Activated CD8-positive, alpha-beta memory T cell treated with anti-CD3 and anti-CD28 coated beads, Interleukin-2, amount 50 U/mL, for 48 hours (primary cell): ENCODE results near the gene NTNG1.
"Not testable (repeated sequence)": the region's sequence is repeated elsewhere in the genome, so short reads cannot be mapped to it uniquely, and the experiment has no call there.

ENCODE experiments used
- DNase-seq: peaks from one replicate; pipeline ENCODE4 v3.0.0-alpha.2; 2020

The NTNG1 gene

DNA sequence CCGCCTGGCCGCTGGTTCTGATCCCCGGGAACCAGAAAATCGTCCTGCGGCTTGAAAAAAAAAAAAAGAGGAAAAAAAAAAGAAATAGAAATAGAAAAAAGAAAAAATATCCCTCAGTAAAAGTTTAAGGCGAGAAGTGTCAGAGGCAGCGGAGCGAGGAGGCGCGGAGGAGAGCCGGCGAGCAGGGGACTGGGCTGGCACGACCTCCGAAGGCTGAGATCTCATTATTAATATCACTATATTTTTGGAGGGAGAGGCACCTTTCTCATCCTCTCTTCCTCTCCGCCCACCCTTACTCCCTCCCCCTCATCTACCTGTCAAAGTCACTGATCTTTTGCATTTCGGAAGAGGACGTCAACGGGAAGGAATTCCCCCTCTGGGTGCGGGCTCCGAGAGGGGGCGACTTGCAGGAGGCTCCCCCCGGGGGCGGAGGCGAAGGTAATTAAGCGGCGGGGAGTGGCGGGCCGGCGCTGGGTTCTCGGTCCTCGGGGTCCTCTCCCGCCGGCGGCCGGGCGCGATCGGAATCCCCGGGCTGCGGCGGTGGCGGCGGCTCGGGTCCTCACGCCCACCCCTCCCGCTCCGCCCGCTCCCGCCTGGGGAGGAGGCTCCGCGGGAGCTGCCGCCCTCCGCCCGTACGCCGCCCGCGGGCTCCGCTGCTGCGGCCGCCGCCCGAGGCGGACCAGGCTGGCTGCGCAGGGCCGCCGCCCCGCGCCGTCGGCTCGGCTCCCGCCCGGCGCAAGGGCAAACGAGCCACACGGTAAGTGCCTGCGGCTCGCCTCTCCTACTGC is at the start of gene NTNG1:
TSS of gene NTNG1 (plus strand) at position 337 of the 788 bp plus-strand sequence.
- DNase-seq = peak; percentile 53

DNA sequence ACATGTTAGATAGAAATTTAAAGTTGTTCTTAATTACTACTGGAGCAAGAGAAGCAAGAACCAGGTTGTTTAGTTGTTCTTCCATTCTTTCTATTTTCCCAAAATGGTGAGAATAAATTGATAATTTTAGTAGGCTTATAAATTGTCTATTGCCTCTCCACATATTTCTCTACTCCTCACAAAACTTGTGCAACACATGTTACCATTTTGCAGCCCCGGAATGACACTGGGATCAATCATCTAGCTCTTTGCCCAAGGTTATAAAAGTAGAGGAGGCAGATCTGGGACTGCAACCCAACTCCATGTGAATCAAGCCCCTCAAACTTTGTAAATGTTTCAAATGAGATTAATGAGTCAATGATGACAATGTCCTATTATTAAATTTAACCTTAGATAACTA is 49.4 kb upstream of the NTNG1 start:
- DNase-seq = no peak

DNA sequence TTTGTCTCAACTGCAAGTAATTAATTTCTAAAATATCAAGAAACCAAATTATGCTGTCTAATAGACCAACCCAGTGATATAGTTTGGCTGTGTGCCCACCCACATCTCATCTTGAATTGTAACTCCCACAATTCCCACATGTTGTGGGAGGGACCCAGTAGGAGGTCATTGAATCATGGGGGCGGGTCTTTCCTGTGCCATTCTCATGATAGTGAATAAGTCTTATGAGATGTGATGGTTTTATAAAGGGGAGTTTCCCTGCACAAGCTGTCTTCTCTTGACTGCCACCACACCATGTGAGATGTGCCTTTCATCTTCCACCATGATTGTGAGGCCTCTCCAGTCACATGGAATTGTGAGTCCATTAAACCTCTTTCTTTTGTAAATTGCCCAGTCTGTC is 47.4 kb upstream of the NTNG1 start:
- not testable (repeated sequence) for DNase-seq

DNA sequence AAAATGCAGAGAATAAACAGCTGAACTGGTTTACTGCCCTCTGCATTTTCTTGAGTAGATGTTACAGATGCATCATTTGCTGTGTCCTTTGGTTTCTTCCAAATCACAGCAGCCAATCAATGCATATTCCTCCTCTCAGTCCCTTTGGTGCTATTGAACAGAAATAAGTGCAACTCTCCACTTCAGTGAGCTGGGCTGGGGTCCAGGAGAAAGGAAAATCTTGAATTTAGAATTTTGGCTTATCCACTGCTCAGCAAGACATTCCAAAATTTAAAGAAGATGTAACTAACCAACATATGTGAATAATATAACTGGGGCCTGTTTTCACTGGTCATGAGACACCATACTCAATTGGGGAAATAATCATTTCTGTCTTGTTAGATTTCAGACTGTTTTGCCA is 45.2 kb upstream of the NTNG1 start:
- DNase-seq = no peak

DNA sequence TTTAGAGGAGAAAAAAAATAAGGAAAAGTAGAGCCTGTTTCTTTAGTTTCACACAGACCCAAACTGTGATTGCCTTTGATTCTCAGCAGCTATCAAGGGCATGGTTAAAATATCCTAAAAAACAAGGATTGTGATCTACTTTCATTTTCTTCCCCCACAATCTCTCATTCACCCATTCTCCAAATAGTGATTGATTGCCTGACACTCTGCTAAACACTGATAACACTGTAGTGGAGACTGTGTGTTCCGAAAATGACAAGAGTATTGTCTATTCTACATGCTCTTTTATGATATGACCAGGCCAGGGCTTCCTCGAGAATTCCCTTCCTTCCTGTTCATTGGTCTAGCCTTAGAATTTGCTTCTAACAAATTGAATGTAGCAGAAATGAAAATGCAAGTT is 44.1 kb upstream of the NTNG1 start:
- no peak for DNase-seq

DNA sequence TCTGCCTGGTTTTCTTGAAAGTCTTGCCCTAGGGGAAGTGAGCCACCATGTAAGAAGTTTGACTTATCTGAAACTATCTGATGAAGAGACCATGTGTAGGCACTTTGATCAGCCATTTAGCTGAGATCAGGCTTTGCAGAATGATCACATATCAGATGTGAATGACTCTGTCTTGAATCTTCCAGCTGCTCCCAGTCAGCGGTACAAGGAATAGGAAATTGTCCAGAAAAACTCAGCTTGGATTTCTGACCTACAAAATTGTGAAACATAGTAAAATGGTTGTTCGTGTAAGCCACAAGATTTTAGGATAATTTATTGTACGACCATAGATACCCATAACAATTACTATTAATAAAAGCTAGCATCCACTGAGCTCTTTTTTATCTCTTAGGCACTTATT is 41.9 kb upstream of the NTNG1 start:
- DNase-seq = no peak

DNA sequence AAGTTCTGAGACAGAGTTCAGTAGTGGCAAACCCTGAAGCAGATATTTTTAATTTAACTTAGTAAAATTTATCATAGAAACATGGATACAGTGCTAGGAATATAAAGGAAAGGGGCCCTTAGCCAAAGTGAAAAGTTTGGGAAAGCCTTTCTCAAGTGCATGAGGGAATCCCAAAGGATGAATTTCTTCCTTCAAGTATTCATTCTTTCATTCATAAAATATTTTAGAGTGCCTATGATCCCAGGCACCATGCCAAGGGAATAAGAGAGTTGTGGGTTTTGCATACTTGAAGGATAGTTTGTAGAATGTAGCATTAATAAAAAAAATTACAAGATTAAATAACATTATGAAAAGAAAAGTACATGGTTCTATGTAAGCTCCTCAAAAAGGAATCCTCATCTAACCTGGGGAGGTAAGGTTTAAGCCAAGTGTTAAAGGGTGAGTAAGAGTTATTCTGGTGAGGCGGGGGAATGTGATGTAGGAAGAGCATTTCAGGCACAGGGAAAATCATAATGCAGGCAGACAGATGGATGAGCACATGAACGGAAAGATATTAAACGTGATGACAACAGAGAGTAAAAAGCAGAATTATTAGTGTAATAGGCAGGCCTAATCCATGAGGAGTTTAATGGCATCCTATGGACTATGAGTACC is 40.4 kb upstream of the NTNG1 start:
- no peak for DNase-seq

DNA sequence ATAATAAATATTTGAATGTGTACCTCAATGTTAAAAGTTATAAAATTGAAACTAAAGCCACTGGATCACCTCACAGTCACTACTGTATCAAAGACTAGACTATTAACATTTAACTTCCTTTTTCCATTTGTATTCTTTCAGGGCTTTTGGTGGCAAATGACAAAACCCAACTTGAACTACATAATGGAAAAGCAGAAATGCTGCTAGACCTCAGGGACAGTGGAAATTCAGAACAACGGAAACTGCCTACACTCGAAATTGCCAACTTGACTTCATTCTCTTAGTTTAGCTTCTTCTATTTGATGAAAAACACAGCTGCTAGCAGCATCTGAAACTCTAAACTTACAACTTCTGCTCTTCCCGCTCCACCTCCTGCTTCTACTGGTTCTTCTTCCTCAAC is 34.9 kb upstream of the NTNG1 start:
- DNase-seq = no peak

DNA sequence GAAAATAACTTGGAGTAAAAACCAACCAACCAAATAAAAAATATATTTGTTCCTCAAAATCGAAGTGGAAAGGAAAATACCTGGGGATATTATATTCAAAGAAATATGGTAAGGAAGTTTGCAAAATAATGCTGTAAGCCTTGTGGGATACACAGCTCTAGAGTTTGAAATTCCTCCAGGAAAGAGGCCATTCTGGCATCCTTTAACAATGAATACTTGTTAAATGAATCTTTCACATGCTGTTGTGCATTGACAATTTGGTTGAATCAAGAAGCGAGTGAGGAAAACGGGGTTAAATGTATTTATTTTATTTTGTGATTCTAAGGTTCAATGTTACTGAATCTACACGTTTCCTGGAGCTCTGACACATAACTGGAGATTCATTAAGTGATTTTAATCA is 30.5 kb upstream of the NTNG1 start:
- no peak for DNase-seq

DNA sequence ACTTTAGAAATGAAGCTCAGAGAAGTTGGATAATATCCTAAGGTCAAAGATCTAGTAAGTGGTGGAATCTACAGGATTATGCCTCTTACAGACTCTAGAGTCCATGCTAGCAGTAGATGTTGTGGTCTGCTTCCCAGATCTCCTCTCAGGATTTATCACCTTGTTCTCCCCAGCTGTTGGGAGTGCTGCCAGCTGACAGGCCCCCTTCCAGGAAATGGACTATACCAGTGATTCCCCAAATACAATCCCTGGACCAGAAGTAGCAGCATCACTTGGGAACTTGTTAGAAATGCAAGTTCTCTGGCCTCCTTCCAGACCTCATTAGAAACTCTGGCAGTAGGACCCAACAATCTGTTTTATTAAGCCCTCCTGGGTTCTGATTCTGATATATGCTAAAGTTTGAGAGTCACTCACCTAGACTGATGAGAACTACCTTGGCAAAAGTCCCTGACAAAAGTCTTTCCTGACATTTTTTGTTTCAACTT is 24.5 kb upstream of the NTNG1 start:
- DNase-seq = no peak

DNA sequence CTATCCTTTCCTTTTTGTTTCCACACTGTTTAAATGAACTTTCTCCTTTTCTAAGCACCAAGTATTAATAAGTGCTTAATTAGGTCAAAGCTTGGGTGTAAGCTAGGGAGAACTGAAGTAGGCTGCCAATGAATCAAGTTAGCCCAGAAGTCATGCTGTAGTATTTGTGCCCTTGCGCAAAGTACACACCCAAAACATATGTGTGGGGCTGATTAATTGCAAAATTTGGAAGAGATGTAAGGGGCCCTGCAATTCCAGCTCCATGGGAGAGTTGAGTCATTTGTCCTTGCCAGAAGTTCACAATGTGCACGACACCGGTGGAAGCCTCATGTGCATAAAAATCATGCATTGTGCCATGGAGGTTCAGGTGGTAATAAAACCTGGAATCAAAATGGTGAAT is 18.6 kb upstream of the NTNG1 start:
- DNase-seq = no peak

DNA sequence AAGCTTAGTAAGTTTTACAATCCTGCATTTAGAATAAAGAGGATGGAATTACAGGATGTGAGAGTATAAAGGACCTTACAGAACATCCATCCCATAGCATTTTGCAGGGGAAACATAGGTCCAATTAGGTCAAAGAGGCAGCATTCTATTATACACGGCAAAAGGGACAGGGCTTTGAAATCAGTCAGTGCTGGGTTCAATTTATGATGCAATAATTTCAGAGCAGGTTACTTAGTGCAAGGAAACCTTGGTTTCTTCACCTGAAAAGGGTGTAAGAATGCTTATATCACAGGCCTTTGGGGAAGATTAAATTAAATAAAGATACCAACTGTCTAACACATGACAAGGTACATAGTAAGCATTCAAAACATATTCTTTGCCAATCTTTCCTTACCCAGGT is 17.1 kb upstream of the NTNG1 start:
- DNase-seq = no peak

DNA sequence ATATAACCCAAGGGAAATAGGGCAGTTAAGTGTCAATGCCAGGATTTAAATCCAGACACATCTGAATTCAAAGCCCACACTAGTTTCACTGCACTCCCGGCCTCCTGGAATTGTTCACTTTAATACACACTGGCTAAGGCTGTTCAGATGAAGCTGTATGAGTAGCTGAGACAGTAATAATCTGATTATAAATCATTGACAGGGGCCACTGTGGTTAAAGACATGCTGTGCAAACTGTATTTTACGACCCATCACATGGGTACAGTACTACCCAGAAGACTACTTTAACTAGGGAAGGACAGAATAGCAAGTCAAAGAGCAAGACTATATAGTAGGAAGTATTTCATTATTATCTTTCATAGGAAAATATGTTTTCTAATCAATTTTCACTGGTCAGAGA is 16.1 kb upstream of the NTNG1 start:
- DNase-seq = no peak

DNA sequence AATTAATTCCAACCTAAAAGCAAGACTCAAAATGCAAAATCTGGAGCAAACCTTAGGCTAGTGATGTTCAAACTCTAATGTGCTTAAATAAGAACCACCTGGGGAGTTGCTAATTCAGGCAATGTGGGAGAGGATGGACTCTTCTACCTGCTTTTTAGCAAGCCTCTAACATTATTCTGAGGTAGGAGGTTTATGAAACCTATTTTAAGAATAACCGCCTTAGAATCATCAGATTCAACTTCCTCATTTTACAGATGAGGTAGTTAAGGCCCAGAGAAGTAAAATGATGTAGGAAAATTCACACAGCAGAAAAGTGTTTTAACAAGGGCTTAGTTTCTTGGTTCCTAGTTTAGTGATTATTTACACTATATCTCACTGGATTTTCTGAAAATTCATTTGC is 8.6 kb upstream of the NTNG1 start:
- DNase-seq = no peak

DNA sequence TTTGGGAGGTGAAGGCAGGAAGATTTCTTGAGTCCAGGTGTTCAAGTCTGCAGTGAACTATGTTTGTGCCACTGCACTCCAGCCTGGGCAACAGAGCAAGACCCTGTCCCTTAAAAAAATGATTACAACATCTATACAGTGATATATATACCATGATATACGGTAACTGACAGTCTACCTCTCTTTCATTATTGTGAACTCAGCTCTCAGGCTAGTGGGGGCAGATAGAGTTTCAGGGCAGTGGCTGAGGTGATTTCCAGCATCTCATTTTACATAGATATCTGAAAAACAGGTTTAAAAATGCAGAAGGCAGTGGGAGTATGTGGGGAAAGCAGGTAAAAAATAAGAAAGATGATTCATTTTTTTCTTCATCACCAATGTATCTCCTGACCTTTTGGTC is 8.1 kb upstream of the NTNG1 start:
- DNase-seq = no peak

DNA sequence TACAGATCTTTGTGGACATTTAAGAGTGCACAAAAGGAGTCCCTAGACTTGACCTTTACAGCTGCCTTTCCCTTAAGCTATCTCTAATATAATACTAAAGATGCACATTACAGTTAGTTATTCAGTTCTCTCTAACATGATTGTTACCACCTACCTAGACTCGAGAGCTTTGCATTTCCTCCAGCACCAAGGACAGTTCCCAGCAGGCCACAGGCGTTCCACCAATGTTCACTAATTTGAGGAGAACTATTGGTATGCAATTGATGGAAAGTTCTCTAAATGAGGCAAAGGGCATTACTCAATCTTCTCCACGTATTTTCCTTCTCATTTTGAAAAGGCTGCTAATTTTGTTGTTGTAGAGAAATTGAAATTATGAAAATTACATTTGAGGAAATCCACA is 5.4 kb upstream of the NTNG1 start:
- DNase-seq = no peak

DNA sequence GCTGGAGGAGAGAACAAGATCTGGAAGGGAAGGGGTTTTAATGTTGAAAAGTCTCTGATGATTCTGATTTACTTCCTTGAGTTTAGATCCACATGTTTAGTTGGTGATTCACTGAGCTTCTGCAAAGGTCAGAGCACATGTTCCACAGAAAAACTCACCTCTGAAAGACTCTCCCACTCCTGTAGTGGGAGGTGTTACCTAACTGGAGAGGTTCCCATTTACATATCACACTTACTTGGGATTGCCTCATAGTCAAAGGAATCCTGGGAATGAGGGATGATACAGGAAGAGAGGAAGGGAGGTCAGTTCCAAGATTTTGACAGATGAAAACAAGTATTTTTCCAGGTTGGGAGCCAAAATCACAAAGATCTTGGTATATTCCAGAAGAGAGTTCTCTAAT is 2.7 kb upstream of the NTNG1 start:
- DNase-seq = no peak

DNA sequence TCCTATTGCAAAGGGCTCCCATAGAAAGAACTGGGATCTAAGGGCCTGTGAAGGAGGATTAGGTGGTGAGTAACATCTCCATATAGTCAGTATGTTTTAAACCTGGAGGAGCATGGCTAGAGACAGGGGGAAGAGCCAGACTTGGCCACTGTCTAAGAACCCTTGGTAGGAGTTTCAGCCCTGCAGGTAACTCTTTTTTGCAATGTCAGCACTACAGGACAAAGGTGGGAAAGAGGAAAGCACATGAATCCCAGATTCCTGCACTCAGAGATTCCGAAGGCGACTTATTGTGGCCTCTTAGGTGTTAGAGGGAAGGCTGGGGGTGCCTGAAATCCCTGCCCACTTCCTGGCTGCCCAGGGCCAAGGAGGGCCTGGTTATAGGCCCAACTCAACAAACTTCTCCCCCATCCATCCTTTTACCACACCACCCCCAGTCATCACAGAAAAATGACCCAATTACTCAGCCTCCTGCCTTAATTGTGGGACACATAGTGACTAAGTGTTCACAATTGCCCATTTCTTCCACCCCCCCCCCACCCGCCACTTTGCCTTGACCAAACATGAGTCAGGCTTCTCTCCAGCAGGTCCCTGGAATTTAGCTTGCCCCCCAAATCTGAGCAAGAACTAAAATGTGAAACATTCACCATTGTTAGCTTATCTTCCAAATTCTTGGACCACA is 1.9 kb upstream of the NTNG1 start:
- DNase-seq = no peak

DNA sequence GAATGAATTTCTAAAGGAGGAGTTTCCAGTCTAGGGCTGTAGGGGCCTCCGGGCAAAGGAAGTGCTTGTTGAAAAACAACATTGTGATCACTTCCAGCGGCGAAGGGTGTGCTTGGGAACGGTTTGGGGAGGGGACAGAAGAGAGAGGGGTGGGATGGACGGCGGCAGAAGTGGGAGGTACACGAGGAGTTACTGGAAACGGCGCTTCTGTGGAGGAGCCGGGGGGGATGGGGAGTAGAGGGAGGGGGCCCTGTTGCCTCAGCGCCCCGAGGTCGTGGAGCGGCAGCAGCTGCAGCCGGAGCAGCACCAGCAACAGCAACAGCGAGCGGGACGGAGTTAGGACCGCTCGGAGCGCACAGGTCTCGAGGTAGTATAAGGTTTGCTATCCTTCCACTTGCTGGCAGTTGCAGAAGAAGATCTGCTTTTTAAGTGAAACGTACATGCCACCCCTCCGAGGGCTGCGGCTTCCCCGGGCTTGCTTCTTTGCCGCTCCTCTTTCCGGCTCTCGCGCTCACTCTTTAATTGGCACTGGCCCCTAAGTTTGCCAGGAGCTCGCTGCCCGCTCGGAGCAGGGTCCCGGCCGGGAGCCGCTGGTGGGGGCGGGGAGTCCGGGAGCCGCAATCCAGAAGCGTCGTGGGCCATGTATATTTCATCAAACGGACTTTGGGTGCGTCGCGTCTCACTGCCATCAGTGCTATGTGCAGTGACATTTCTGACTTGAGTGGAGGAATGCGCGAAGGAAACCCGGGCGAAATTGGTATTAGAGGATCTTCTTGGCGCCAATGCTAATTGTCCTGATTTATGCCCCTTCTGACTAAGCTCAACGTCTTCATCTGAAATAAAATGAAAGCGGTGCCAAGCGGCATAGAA is 771 bp upstream of the NTNG1 start:
- DNase-seq = peak; percentile 53

DNA sequence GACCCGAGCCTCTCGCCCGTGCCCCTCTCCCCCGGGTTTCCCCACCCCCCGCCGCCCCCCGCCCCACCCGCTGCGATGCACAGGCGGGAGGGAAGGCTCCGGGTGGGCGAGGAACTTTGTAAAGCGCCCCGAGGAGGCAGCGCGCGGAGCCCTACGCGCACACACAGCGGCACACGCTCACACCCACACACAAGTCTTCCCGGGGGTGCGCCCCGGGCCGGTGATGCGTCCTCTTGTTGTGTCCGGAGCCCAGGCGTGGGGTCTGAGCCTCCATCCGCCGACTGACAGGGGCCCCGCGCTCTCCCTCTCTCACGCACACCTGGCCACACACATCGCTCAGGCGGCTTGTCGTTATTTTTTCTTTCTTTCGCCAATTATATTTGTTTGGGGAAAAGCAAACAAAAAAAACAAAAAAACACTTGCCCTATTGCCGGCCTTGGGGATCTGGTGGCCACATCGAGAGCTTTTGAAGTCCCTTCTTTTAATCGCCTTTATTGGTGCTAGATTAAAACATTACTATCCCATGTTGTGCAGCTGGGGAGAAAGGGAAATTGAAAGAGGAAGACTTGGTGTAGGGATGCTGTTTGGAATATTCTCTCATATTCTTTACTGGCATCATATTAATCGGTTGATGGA is 770 bp downstream of the NTNG1 start:
- DNase-seq = peak; percentile 54

DNA sequence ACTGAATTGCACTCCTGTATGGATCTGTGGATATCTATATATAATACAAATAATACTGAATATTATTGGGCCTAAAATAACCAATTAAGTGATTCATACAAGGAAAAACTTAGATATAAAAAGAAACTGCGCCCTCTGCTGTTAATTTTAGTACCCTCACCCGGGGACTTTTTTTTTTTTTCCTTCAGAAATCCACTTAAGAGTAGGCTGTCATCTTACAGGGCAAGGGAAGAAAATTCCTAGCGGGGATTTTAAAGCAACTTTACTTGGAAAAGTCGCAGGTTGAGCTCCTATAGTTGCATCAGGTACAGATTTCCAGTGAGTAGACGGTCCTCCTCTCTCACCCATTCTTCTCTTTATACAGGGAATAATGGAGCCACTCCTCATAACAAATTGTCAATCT is 1.3 kb downstream of the NTNG1 start:
- DNase-seq = no peak

DNA sequence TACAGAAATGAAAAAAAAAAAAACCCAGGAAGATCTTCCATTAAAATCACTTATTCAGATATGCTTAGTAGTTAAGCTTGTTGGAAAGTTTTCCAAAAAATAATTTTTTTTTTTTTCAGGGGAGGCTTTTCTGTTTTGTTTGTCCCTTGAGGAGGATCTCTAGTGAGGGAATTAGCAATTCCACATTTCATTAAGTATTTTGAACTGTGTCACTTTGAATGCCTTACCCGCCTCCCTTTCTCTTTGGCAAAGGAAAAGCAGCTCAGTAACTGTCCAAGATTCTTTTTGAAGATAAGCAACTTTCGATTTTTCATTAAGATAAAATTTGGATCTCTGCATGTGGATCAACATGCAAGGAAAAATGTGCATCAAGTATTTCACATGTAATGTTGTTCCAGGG is 1.8 kb downstream of the NTNG1 start:
- DNase-seq = no peak

DNA sequence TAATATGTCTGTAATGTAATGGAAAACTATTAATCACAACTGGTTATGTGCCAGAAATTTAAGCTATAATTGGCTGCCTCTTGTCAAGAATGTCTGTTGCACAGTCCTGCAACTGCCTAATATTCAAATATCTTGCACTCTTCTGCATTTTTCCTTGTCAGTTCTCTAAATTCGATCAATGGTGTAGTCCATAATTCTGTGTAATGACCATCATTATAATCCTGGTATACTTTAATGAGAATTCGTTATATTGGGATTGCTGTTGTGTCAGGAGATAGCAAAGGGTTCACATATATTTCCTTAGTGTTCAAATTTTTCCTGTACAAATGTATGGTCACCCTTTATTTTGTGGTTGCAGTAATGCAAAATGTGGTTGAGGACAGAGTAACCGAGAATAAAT is 4.8 kb downstream of the NTNG1 start:
- no peak for DNase-seq
